Activated CD8-positive, alpha-beta memory T cell treated with anti-CD3 and anti-CD28 coated beads, Interleukin-2, amount 50 U/mL, for 24 hours (primary cell): Measurements from ENCODE around the gene TLCD4.
"Not testable (repeated sequence)": the region's sequence is repeated elsewhere in the genome, so short reads cannot be mapped to it uniquely, and the experiment has no call there.

Source experiments
- DNase-seq: peaks from one replicate; pipeline ENCODE4 v3.0.0-alpha.2; 2020; ENCODE audit errors: extremely low read depth

TLCD4 gene

DNA sequence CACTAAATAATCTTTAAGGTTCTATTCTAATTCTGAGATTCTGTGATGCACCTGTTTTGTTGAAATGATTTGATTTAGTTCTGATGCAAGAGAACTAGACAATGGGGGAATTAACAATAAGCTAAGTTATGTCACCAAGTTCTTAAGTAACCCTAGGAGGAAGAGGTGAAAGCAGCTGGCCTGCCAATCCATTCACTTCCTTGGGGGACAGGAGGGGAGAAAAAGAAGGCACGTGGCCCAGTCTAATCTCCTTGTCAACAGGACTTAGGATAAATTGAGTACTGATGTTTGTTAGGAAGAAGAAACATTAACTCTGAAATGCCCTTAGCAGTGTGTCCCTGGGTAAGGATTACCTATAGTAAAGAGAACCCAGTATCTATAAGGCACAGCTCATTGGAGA lies 36.9 kb downstream of the TLCD4 start:
- no peak for DNase-seq

DNA sequence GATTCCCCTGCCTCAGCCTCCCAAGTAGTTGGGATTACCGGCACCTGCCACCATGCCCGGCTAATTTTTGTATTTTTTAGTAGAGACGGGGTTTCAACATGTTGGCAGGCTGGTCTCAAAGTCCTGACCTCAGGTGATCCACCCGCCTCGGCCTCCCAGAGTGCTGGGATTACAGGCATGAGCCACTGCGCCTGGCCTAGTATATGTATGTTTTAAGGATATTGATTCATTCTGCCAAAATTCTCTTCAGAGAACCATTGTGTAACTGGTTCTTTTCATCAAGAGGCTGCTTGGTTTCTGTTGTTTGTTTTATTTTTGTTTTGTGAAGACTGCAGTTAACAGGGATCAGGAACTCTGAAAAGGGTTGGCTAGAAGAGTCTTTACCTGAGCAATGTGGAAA lies 48.4 kb downstream of the TLCD4 start:
- DNase-seq = not testable (repeated sequence)
